Amygdala (tissue), 56 donors: ENCODE results near the gene ADAM15.
A peak's percentile ranks its signal among the peaks of the same experiment; 100 is the strongest.

ENCODE experiments used
- DNase-seq, 56 donors: peaks; one replicate each; lab custom pipeline; 2025; lab: John Stamatoyannopoulos, UW

The ADAM15 gene

DNA sequence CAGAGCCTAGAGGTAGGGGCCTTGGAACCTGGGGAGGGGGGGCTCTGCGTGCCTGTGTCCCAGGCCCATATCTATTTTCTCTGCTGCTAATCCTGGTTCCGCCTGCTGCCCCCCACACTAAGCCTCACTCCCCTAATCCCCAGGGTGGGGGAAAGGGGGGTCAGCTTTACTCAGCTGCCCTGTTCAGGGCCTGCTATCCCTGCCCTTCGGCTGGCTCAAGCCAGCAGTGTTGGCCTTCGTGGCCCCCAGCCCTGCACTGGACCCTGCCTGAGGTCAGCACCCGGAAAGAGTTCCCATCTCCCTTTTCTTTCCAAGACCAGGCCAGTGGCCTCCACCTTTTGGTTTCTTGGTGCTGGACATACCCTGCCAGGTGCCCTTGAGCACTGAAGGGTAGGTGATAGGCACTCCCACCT is 40.1 kb upstream of the ADAM15 start:
- no peak for DNase-seq

DNA sequence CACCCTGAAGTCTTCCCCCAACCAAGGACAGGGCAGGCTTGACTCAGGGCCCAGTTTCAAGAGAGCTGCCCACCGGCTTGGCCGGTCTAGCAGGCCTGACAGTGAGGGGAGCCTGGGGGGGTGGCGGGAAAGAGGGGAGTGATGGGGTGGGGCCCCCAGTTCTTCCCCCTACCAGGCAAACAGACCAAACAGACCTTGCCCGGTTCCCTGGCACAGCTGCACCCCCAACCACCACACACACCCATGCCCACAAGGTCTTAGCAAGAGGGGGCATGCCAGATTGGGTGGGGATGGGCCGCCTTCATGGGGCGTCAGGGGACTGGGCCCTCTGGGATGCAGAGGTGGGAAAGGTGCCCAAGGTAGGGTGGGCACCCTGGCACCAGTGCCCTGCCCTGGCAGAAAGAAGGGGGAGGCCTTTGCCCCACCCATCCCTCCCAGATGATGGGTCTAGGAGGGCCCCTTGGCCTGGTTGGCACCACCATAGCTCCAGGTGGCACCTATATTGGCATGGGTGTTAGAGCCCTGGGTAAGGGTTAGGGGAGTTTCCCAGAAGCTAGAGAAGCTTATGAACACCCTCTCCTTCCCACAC is 39.6 kb upstream of the ADAM15 start:
- no peak for DNase-seq

DNA sequence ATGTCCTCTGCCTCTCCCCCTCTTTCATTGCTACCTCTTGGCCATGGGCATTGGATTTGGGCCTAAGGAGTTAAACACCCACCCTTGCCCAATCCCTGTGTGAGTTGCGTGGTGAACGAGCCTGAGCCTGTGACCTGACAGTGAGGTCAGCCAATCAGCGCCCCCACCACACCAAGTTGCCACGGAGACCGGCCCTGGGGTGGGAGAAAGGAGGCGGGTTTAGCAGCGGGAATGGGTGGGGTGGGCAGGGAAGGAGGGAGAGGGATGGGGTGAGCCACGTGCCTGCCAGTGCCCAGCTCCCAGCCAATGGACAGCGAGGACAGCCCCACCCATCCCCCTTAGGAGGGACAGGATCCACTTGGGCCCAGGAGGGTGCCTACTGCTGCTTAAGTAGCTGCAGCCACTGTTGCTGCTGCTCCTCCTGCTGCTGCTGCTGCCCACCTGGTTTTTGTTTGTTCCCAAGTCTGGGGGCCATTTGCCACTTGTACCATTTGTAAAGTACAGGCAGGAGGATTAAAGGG is 39.0 kb upstream of the ADAM15 start:
- DNase-seq: peak in 54 of 56 donors; percentile 24 to 92 (median 82)

DNA sequence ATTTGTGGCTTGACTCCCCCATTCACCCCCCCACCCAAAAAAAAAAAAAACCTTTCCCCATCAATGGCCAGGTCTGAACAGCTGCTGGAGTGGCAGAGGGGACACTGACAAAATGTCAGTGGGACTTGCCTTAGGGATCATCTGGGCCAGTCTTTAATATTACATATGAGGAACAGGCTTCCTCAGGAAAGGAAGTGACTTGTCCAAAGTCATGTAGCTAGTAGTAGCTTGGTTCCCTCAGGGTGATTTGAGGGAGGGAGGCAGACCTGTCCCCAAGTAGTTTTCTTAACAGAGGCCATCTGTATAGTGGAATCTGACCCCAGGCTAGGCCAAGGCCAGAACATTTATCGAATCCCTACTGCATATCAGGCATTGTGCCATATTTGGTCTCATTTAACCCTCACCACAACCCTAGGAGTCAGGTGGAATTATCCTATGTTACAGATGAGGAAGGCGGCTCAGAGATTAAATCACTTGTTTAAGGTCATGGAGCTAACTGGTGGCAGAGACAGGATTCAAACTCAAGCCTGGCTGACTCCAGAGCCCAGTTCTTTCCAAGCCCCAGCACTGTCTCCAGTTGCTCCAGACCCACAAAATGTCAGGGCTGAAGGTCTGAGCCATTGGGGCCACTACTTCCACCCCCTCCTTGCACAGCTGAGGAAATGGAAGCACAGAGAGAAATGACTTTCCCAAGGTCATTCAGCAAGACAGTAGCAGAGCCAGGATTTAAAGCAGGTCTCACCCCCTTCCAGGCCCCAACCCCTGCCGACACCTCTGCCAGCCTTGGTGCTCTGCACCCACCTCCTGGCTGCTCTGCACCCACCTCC is 38.1 kb upstream of the ADAM15 start:
- DNase-seq: no peak

DNA sequence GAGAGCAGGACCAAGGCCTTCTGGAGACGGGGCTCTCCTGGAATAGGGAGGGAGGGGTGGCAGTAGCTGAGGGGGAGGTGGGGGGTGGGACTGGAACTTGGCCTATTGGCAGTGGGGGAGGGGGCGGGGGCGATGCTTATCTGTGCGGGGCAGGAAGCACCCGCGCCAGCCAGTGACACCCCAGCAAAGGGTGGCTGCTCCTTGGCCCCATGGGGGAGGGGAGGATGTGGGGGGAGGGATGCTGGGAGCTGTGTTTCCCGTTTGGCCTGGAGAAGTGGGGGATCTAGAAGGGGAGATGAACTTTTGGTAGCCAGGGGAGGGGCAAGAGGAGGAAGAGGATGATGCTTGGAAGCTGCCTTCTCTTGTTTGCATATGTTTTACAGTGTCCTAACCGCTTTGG is 37.5 kb upstream of the ADAM15 start:
- DNase-seq: no peak

DNA sequence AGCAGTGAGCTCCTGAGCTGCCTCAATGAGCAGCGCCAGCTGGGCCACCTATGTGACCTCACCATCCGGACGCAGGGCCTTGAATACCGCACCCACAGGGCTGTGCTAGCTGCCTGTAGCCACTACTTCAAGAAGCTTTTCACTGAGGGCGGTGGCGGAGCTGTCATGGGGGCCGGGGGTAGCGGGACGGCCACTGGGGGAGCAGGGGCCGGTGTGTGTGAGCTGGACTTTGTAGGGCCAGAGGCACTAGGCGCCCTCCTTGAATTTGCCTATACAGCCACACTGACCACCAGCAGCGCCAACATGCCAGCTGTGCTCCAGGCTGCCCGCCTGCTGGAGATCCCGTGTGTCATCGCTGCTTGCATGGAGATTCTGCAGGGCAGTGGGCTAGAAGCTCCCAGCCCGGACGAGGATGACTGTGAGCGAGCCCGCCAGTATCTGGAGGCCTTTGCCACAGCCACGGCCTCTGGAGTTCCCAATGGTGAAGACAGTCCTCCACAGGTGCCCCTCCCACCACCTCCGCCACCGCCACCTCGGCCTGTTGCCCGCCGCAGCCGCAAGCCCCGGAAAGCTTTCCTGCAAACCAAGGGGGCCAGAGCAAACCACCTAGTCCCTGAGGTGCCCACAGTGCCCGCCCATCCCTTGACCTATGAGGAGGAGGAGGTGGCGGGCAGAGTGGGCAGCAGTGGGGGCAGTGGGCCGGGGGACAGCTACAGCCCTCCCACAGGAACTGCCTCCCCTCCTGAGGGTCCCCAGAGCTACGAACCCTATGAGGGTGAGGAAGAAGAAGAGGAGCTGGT is 36.2 kb upstream of the ADAM15 start:
- no peak for DNase-seq

DNA sequence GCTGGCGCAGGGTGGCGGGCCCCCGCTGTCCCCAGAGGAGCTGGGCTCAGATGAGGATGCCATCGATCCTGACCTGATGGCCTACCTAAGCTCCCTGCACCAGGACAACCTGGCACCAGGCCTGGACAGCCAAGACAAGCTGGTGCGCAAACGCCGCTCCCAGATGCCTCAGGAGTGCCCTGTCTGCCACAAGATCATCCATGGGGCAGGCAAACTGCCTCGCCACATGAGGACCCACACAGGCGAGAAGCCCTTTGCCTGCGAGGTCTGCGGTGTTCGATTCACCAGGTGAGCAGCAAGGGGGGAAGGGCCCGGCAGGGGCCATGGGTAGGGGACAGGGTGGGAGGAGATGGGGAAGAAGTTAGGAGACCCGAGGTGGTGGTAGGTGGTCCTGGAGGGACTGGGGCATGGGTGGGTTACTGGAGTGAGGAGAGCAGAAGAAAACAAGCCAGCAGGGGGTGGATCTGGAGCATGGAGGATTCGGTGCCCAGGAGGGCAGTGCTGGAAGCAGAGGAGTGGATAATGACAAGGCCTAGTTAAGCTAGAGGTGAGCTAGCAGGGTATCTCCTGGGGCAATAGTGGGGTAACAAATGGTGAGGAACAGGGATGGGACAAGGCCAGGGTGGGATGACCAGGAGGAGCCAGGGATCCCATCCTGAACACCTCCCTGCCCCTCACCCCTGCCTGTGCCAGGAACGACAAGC is 35.4 kb upstream of the ADAM15 start:
- no peak for DNase-seq

DNA sequence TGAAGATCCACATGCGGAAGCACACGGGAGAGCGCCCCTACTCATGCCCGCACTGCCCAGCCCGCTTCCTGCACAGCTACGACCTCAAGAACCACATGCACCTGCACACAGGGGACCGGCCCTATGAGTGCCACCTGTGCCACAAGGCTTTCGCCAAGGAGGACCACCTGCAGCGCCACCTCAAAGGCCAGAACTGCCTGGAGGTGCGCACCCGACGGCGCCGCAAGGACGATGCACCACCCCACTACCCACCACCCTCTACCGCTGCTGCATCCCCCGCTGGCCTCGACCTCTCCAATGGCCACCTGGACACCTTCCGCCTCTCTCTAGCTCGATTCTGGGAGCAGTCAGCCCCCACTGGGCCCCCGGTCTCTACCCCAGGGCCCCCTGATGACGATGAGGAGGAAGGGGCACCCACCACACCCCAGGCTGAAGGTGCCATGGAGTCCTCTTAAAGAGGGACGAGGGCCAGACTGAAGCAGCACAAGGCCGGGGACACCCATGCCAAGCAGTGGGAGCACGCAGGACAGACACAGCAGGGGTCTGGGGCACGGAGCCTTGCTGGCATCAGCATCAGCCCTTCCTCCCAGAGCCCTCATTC is 34.8 kb upstream of the ADAM15 start:
- no peak for DNase-seq

DNA sequence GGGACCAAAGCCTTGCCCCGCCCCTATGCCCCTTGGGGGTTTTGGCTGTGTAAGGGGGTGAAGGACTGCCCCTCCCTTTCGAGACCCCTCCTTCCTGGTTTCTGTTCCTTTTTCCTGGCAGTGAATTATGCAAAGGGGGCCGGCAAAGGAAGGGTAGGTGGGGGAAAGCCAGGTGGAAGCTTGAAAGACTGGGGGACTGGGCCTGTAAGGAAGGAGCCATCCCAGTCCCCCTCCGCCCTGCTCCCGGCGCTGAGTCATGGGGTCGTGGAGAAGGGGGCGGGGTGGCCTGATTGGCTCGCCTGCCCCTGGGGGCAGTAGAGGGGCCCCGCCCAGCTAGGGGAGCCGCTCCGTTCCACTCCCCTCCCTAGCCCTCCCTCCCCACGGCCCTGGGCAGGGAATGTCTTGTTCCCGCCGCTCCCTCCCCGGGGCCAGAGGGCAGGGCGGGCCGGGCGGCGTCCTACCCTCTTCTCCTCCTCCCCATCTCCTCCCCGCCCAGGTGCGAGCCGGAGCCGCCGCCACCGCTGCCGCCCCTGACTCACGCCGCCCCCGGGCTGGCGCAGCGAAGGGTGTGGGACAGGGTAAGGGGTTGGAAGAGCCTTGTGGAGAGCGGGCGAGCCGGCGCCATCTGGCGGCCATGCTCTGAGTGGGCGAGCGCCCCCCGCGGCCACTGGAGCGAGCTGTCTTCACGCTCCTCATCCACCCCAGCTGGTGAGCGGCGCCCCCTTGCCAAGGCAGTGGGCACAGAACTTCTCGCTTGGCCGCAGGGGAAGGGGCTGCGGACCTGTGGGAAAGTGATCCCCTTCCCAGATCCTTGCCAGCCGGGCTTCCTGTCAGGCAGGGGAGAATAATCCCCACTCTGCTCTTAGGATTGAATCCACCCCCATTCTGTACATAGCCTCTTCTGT is 33.8 kb upstream of the ADAM15 start:
- peak in 55 of 56 donors; percentile 39 to 92 (median 73) for DNase-seq

DNA sequence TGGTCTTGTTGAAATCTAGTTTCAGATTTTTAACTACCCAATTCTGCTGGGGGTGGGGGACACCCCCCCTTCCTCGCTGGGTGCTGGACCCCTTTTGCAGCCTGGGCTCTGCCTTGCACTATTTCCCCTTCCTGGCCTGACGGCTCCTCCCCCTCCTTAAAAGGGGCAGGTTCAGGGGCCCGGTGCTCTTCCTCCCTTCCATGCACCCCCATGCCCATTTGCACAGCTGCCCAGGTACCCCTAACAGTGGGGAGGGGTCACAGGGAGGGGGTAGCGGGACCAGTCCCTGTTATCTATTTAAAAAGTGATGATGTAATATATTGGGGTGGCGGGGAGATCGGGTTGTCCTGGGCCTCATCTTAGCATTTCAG is 33.2 kb upstream of the ADAM15 start:
- DNase-seq: no peak

DNA sequence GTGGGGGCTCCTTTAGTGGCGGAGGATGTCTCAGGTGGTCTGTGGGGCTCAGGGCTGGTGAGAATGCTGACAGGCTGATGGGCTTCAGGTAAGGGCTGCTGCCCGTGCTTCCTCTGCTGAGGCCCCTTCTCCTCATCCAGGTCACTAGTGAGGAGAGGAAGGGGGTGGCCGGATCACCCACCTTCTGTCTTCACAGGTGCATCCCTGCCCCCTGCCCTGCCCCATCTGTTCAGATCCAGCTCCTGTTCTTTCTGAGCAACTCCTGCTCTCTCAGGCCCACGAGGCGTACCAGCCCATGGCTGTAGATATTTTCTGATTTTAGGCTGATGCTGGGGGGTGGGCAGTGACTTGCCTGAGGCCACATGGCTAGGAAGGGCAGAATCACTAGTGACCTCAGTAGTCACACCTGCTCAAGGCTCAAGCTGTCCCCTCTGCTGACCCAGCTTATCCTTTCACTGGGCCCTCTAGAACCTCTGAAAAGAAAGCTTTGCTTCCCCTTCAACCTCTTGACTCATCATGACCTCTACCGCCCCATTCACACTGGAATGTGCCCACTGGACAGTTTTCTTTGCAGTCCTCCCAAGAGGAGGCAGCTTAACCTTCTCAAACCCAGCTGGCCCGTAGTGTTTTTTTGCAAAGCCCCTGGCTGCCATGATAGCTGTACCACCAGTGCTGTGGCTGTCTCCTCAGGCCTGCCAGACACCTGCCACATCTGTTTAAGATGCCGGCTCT is 32.3 kb upstream of the ADAM15 start:
- no peak for DNase-seq

DNA sequence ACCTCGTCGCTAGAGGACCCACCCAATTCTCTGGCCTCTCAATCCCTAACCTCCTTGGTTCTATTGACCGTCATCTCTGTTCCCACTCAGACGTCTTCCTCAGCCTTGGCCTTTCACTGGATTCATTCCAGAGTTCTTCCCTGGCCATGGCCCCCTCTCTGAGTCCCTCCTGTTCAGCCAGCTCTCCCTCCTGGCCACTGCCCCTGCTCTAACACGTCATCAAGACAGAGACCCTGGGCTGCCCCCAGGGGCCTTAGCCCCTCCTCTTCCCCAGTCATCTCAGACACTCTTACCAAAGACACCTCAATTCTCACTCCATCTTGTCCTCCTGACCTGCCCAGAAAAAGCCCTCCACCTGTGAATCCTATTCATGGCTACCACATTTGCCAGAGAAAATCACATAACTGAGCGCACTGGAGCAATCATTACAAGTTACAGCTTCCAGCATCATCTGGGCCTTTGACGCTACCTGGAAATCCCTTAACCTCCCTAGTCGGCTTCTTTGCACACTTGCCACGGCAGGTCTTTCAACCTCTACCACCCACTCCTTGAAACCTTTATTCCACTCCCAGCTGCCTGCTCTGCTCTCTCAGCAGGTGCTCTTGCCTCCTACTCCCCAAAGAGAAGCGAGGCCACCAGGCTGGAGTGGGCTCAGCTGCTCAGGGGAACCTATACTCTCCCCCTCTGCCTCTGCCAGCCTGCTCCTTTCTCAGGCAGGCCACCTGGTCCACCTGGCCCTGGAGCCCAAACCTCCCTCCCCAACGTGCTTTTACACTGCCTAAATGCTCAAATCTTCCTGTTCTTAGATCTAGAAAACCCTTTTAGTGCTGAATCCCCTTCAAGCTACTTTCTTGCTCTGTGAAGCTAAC is 31.5 kb upstream of the ADAM15 start:
- no peak for DNase-seq

DNA sequence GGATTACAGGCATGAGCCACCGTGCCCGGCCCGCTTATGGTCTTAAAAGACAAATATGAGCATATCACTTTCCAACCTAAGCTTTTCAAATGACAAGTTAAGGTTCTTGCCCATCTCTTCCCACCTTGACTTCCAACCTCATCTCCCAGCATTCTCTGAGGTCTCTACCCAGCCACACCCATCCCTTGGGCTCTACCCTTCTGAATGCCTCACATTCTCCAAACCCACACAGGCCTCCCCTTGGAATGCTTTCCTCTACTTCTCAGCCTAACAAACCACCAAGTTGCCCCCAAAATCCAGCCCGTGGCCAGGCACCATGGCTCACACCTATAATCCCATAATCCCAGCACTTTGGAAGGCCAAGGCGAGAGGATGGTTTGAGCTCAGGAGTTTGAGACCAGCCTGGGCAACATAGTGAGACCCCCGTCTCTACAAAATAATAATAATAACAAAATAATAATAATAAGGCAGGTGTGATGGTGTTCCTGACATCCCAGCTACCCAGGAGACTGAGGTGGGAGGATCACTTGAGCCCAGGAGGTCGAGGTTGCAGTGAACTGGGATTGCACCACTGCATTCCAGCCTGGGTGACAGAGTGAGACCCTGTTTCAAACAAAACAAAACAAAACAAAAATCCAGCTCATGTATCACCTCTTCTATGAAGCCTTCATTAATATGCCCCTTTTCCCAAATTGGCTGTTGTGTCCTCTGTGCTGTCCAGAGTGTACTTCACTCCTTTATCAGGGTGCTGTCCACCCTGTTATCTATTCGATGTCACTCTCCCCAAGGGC is 28.8 kb upstream of the ADAM15 start:
- no peak for DNase-seq

DNA sequence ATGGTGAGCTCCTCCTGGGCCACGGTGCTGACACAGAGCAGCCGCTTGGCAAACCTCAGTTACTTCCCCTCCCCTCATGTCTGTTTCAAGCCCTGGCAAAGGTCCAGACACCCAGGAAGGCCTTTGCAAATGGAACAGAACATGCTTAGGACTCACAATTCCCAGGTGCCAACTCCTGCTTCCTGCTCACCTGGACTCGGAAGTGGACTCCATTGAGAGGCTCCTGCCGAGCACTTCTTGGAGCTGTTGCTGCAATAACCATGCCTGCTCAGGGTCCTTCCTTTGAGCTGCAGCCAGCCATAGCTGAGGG is 28.2 kb upstream of the ADAM15 start:
- no peak for DNase-seq

DNA sequence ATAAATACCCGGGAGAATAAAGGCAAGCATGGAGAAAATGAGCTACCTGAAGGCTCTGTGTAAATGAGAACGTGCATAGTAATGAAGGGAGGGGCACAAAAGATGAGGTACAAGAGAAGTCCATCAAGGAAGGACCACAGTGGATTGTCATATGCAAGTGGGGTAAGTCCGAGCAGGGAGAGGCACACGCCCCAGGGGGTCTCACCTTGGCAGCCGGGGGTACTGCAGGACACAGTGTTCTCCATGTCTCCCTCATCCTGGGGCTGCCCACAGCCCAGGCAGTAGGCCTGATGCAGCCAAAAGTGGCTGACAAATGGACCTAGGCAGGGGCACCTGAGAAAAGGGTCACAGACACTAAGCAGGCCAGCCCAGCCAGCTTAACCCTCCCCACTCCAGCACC is 27.5 kb upstream of the ADAM15 start:
- no peak for DNase-seq

DNA sequence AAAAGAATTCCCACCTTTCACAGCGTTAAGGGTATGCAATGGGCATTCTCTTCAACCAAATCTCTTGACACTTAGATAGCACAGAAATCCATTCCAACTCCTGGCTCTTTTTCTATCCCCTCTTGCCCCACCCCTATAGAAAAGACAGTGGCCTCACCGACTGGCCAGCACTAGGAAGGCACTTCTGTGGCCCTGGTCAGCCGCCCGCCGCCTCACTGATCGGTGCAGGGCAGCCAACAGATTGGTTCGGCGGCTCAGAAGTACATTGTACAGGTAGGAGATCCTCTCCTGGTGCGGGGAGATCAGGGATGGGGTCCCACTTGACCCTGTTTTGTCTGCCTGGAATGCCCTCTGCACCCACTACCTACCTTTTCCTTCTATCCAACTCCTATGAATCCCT is 26.8 kb upstream of the ADAM15 start:
- no peak for DNase-seq

DNA sequence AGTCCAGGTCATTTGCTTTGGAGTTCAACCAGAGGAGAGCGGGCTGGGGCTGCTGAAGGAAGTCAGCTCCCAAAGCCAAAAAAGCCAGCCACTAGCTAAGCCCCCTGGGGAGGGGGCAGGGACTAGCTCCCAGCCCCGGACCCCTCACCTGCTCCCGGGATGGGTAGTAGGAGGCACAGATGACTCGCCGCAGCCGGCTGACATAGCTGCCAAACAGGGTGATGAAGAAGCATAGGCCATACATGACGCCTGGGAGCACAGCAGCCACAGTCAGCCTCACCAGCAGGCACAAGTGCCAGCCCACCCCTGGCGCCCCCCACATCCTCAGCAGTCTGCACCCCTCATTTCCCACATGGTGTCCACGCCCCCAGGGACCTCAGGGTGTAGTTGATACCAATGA is 25.0 kb upstream of the ADAM15 start:
- no peak for DNase-seq
